ENCODE results near the gene GALNTL6. TPM values are rescaled to one million over a fixed set of nuclear protein-coding genes. Genes with fewer than 3 reads are reported as not detected.

GALNTL6 gene
- total and polyA plus RNA-seq, 2 donors (not counting 3 experiments of a cell fraction or from before 2014, with no cell fraction given): not detected

DNA sequence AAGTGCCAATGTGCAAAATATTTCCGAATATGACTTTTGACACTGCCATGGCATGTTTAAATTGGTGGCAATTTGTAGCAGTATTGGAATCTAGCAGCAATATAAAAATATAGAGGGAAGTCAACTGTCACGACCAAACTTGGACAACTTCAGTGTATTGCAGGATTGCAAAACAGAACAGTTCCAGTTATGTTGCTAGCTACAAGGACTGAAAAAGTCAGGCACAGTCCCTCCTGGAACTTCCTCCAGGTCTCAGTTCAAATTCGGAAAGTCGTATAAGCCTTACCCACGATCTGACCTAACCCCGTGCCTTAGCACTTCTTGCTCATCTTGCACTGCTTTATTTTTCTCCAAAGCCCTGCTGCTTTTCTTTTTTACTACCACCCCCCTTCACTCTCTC, 965.4 kb downstream of the GALNTL6 start:
- CTCF ChIA-PET: no interaction called here
- no peaks in the 10 kb centered on the region for H3K4me1 ChIP-seq (ENCODE audit: control insufficient read depth, extremely low read depth, insufficient read depth, low read length)
- no peak for TF ChIP-seq POLR2AphosphoS5 (IDR thresholded peaks at IDR 0.05; ENCODE audit: insufficient read depth, low read depth, low read length)
- no peak for TF ChIP-seq POLR2A (IDR thresholded peaks at IDR 0.05; ENCODE audit: low read depth, low read length)
- TF ChIP-seq, protein P1, sequence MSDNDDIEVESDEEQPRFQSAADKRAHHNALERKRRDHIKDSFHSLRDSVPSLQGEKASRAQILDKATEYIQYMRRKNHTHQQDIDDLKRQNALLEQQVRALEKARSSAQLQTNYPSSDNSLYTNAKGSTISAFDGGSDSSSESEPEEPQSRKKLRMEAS (IDR thresholded peaks at IDR 0.05; ENCODE audit: insufficient read depth, insufficient read length): no peak
- TF ChIP-seq JUN (IDR thresholded peaks at IDR 0.05; ENCODE audit: borderline replicate concordance, insufficient read depth, insufficient read length, low read depth): no peak
- TF ChIP-seq GATA2 (IDR thresholded peaks at IDR 0.05; ENCODE audit: insufficient read depth, insufficient read length, low read depth, low read length): no peak
- TF ChIP-seq EZH2 (IDR thresholded peaks at IDR 0.05; ENCODE audit: borderline replicate concordance, low read depth, low read length, severe bottlenecking): no peak
- TF ChIP-seq MYC (IDR thresholded peaks at IDR 0.05; ENCODE audit: low read depth, low read length): no peak
- TF ChIP-seq, protein P2, sequence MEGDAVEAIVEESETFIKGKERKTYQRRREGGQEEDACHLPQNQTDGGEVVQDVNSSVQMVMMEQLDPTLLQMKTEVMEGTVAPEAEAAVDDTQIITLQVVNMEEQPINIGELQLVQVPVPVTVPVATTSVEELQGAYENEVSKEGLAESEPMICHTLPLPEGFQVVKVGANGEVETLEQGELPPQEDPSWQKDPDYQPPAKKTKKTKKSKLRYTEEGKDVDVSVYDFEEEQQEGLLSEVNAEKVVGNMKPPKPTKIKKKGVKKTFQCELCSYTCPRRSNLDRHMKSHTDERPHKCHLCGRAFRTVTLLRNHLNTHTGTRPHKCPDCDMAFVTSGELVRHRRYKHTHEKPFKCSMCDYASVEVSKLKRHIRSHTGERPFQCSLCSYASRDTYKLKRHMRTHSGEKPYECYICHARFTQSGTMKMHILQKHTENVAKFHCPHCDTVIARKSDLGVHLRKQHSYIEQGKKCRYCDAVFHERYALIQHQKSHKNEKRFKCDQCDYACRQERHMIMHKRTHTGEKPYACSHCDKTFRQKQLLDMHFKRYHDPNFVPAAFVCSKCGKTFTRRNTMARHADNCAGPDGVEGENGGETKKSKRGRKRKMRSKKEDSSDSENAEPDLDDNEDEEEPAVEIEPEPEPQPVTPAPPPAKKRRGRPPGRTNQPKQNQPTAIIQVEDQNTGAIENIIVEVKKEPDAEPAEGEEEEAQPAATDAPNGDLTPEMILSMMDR (IDR thresholded peaks at IDR 0.05; ENCODE audit: extremely low read depth in 1 of 2, insufficient read depth in 1 of 2, low read depth in 1 of 2, low read length in 2 of 2): no peak
- no peaks in the 10 kb centered on the region for H3K36me3 ChIP-seq (ENCODE audit: control insufficient read depth in 2 of 2, extremely low read depth in 1 of 2, insufficient read depth in 2 of 2, low read length in 2 of 2)
- H3K9me3 ChIP-seq (replicated peaks; ENCODE audit: control insufficient read depth, insufficient read depth, low read length): no peaks in the 10 kb centered on the region
- H3K27ac ChIP-seq (ENCODE audit: insufficient read depth, low read depth, low read length): no peak overlapping the region
- POLR2A ChIA-PET: no interaction called here
- no peak for DNase-seq (ENCODE audit: low read depth, low spot score)
- BruUV-seq (replicated peaks): no TSS peak
- H3K4me2 ChIP-seq (ENCODE audit: insufficient read depth, low read length): no peak overlapping the region
- H2AFZ ChIP-seq (ENCODE audit: low read depth, low read length): no peak overlapping the region
- H3K79me2 ChIP-seq (ENCODE audit: control insufficient read depth, insufficient read depth, low read length): no peaks in the 10 kb centered on the region
- no peaks in the 10 kb centered on the region for H4K20me1 ChIP-seq (replicated peaks; ENCODE audit: control insufficient read depth, extremely low read depth, insufficient read depth, low read length)
- no peaks in the 10 kb centered on the region for H3K27me3 ChIP-seq (ENCODE audit: control insufficient read depth in 2 of 2, insufficient read depth in 2 of 2, low read length in 2 of 2)
- no peak overlapping the region for H3K4me3 ChIP-seq (replicated peaks in 1 of 3; ENCODE audit: insufficient read depth in 1 of 3, low read depth in 1 of 3, low read length in 3 of 3)
- intact Hi-C loops (cut with micrococcal nuclease) (no loop called here), dilution Hi-C loops (cut with MboI; ENCODE audit: extremely low pct_ligation_motif_present, low sequenced_read_pairs) (no loop called here)
- no peak overlapping the region for H3K9ac ChIP-seq (replicated peaks; ENCODE audit: extremely low read depth, insufficient read depth, low read length)
- no peaks in the 10 kb centered on the region for H3K9me1 ChIP-seq (replicated peaks; ENCODE audit: control insufficient read depth, extremely low read depth, insufficient read depth, low read length)
- FAIRE-seq: no peak

Data from endothelial cell of umbilical vein (primary cell).